Epithelial cell of esophagus (primary cell): Measurements from ENCODE around the gene SYNGAP1.

ENCODE experiments used
- DNase-seq: peaks from one replicate; pipeline ENCODE4 v3.0.0; 2010; ENCODE audit warnings: low read depth
- H3K4me3 ChIP-seq: 2 replicates; pipeline ENCODE4 v1.5.1; 2011; ENCODE audit warnings: mild to moderate bottlenecking, low read length, control low read depth
- CTCF ChIP-seq: IDR thresholded peaks from 2 replicates; pipeline ENCODE4 v1.5.1; 2011; ENCODE audit warnings: low read depth, mild to moderate bottlenecking, low read length, control low read depth, inconsistent platforms; ENCODE audit not compliant: insufficient read depth; ENCODE audit errors: missing control alignments

Gene SYNGAP1

GRCh38 chr6:33428966-33429749 lies 9.3 kb downstream of the SYNGAP1 start:
- H3K4me3 ChIP-seq: no peak overlapping the region
- TF ChIP-seq CTCF: no peak
- DNase-seq: no peak

GRCh38 chr6:33429750-33430052 lies 9.8 kb downstream of the SYNGAP1 start:
- TF ChIP-seq CTCF: no peak
- DNase-seq: peak; percentile 46
- no peak overlapping the region for H3K4me3 ChIP-seq

- no peak for TF ChIP-seq CTCF
- no peak overlapping the region for H3K4me3 ChIP-seq
- no peak for DNase-seq
These were observed 10.5 kb downstream of the SYNGAP1 start for GRCh38 chr6:33430334-33430733.

- no peak for TF ChIP-seq CTCF
- H3K4me3 ChIP-seq: no peak overlapping the region
- DNase-seq: peak; percentile 53
These were observed 11.4 kb downstream of the SYNGAP1 start for GRCh38 chr6:33430991-33431879.

- DNase-seq: no peak
- TF ChIP-seq CTCF: no peak
- no peak overlapping the region for H3K4me3 ChIP-seq
These were observed 12.1 kb downstream of the SYNGAP1 start for GRCh38 chr6:33431880-33432541.

- no peak for TF ChIP-seq CTCF
- H3K4me3 ChIP-seq: no peak overlapping the region
These were observed 12.7 kb downstream of the SYNGAP1 start for GRCh38 chr6:33432546-33432945.

More at GRCh38 chr6:33432546-33432945, 12.7 kb downstream of the SYNGAP1 start:
- DNase-seq: no peak
